Heart right ventricle (tissue), 16 donors: Measurements from ENCODE around the gene ZNF19. TPM values are rescaled to one million over a fixed set of nuclear protein-coding genes. Genes with fewer than 3 reads are reported as not detected.

Experiments
- ATAC-seq, 8 donors: fragments of 200-7000 bp; cut with Tn5 transposase; one replicate each; pipeline ENCODE4 v1.9.1; 2020; ENCODE audit warnings: mild to moderate bottlenecking in 8 of 8, moderate library complexity in 8 of 8, moderate number of reproducible peaks in 1 of 8
- DNase-seq, 2 donors: peaks; one replicate each; pipeline ENCODE4 v3.0.0-alpha.2; 2020
- H3K27ac ChIP-seq, 10 donors: fragments of 200-600 bp; sonication (generic) in 2 of 10; one replicate each; pipeline versions ENCODE4 v1.5.0 to v1.8.0; 2020 to 2022; ENCODE audit warnings: mild to moderate bottlenecking in 3 of 10
- H3K27me3 ChIP-seq, 7 donors: fragments of 200-600 bp; one replicate each; pipeline ENCODE4 v1.8.0; 2021 to 2022; ENCODE audit warnings: mild to moderate bottlenecking in 2 of 7
- H3K36me3 ChIP-seq, 9 donors: fragments of 200-600 bp; sonication (generic) in 1 of 9; one replicate each; pipeline versions ENCODE4 v1.5.0 to v1.8.0; 2020 to 2022; ENCODE audit warnings: mild to moderate bottlenecking in 2 of 9
- H3K4me1 ChIP-seq, 9 donors: fragments of 200-600 bp; sonication (generic) in 1 of 9; one replicate each; pipeline versions ENCODE4 v1.5.0 to v1.8.0; 2020 to 2022; ENCODE audit warnings: mild to moderate bottlenecking in 4 of 9
- H3K4me3 ChIP-seq, 10 donors: fragments of 200-600 bp; sonication (generic) in 2 of 10; one replicate each; pipeline versions ENCODE4 v1.5.0 to v1.8.0; 2020 to 2022; ENCODE audit warnings: mild to moderate bottlenecking in 7 of 10, moderate library complexity in 2 of 10
- H3K9me3 ChIP-seq, 11 donors: fragments of 200-600 bp in 10 of 11; sonication (generic) in 2 of 11; one replicate each; pipeline versions ENCODE4 v1.5.0 to v1.8.0; 2013 to 2022; ENCODE audit warnings: mild to moderate bottlenecking in 2 of 11, control low read depth in 1 of 11, moderate library complexity in 1 of 11
- CTCF ChIP-seq, 9 donors: fragments of 200-600 bp; sonication (generic) in 2 of 9; IDR thresholded peaks; one replicate each; pipeline versions ENCODE4 v1.5.0 to v1.8.0; 2021 to 2022; ENCODE audit warnings: antibody characterized with exemption in 9 of 9, mild to moderate bottlenecking in 5 of 9, moderate library complexity in 1 of 9
- WGBS, 2 donors: extraction: QIAGEN DNeasy Blood & Tissue Kit; methylation state at CpG; one replicate each; pipeline ENCODE4 v1.1.7; 2013; ENCODE audit warnings: inconsistent platforms in 1 of 2; 5-methylcytosine and 5-hydroxymethylcytosine counted together
- intact Hi-C, 10 donors: fragments of 100-400 bp; cut with DNase I; formaldehyde crosslinking; loops; one replicate each; pipeline versions ENCODE4 v1.11.1 to v1.14.2; 2022
- polyA plus RNA-seq, 2 donors: library from polyadenylated mRNA; stranded (reverse); fragments of 200-250 nt; gene quantifications; one replicate each; pipeline ENCODE4 v1.2.3, GENCODE V29; 2013
- total RNA-seq, 10 donors: library from RNA; stranded (reverse); fragmentation: NEBNext Ultra II Directional in 3 of 10; extraction: Animal tissue kit (Norgen Biotek cat#: 25700) in 3 of 10; gene quantifications; one replicate each; pipeline versions ENCODE4 v1.2.1 to v1.2.4, GENCODE V29; 2021 to 2023
- donor health status: Arrhythmogenic right ventricular cardiomyopathy.
- donor health status: ischemic (EF 13 %, LVEDD 7.1; RV severe dilation, severe dysfunction).
- donor health status: healthy with polysubstance abuse.
- donor health status: DM: no; HTN: yes; CAD: no.
- donor health status: DM: no; HTN: no; CAD: no.
- donor health status: ischemic (EF 25% LVEDD 6.9; RV normal size, moderate dysfunction).
- donor health status: ischemic (EF 25% LVEDD 5.7; RV mildly dilated, moderate dysfunction).
- donor health status: healthy.
- donor health status: DM: yes; HTN: yes; CAD: no.
- donor health status: Ischemic cardiomyopathy.
- donor health status: ischemic (EF 35%, LVEDD 5.7; RV mildly dilated, moderate dysfunction).
- donor health status: nonischemic (EF 11% LVEDD 7.7; RV severe dilation, severe dysfunction).
- donor health status: DM: yes; HTN: yes; CAD: no.
- donor health status: PGD.
- donor health status: ischemic (EF 29% LVEDD 5.4; RV normal size, mild dysfunction).
- donor health status: nonischemic (EF 23%, LVEDD 6.1; RV moderate dilation, normal function).

Gene ZNF19
- total and polyA plus RNA-seq, 12 donors: 0.59 to 3.4 (median 1.5) TPM

DNA sequence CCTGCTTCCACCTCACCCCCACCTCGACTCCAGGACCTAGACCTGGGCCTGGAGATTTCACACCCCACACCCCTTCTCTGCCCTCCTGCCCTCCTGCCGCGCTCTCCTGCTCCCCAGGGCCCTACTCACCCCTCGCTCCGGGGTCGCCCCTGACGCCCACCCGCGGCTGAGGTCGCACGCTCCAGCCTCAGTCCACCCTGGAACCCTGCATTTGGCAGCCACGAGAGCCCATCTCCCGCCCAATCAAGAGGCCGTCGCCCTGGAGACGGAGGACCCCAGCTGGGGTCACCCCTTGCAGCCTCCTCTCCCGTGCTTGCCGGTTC is 63.4 kb downstream of the ZNF19 start:
- 2 to 6% methylated on average over 18 of the region's 18 CpGs for WGBS, 2 donors
- H3K36me3 ChIP-seq: no peaks in the 10 kb centered on the region
- H3K27ac ChIP-seq: no peak overlapping the region
- no peaks in the 10 kb centered on the region for H3K4me1 ChIP-seq
- H3K27me3 ChIP-seq: peaks cover 7 to 70% (median 50%) of the 10 kb centered on the region in 7 donors
- ATAC-seq (no peak), DNase-seq (no peak)
- peaks cover 0 to 19% (median 0%) of the 10 kb centered on the region in 11 donors for H3K9me3 ChIP-seq
- no peak for TF ChIP-seq CTCF (IDR thresholded peaks at IDR 0.05)
- intact Hi-C loops: no loop called here
- no peak overlapping the region for H3K4me3 ChIP-seq

GRCh38 chr16:71424626-71425025 is 64.5 kb downstream of the ZNF19 start:
- 61 to 69% methylated on average over 6 of the region's 6 CpGs for WGBS, 2 donors
- H3K4me3 ChIP-seq: no peak overlapping the region
- H3K27me3 ChIP-seq: peaks cover 7 to 66% (median 40%) of the 10 kb centered on the region in 7 donors

GRCh38 chr16:71423865-71424264 is 65.3 kb downstream of the ZNF19 start:
- Histone ChIP-seq H3K27ac (no peak overlapping the region), H3K27me3 (peaks cover 7 to 59% (median 40%) of the 10 kb centered on the region in 7 donors), H3K4me3 (no peak overlapping the region), H3K36me3 (no peaks in the 10 kb centered on the region), H3K9me3 (peaks cover 0 to 18% (median 0%) of the 10 kb centered on the region in 11 donors), H3K4me1 (no peaks in the 10 kb centered on the region)
- WGBS, 2 donors: 75 to 86% methylated on average over 7 of the region's 7 CpGs
- ATAC-seq (no peak), DNase-seq (no peak)
- intact Hi-C loops: no loop called here
- no peak for TF ChIP-seq CTCF (IDR thresholded peaks at IDR 0.05)

More at GRCh38 chr16:71424626-71425025, 64.5 kb downstream of the ZNF19 start:
- intact Hi-C loops: no loop called here
- Histone ChIP-seq H3K4me1 (no peaks in the 10 kb centered on the region), H3K27ac (no peak overlapping the region), H3K36me3 (no peaks in the 10 kb centered on the region), H3K9me3 (peaks cover 0 to 23% (median 0%) of the 10 kb centered on the region in 11 donors)
- no peak for ATAC-seq
- TF ChIP-seq CTCF (IDR thresholded peaks at IDR 0.05): no peak
- DNase-seq: no peak

Other genes starting within 250 kb of the ZNF19 start
- gene CMTR2, start 199.9 kb downstream of the ZNF19 start, total RNA-seq: 10 to 100 TPM in 4 of 10 donors, 1 to 10 TPM in 6; 5.6 to 11.6 (median 9.3) TPM
- 1 to 10 TPM; 2.7 to 4.6 TPM for gene CMTR2, start 199.9 kb downstream of the ZNF19 start, polyA plus RNA-seq
- 1 to 10 TPM in 5 of 10 donors, under 1 TPM in 2, not detected in 3; 0.16 to 3.7 (median 1.2) TPM for gene CALB2, start 130.6 kb downstream of the ZNF19 start, total RNA-seq
- 1 to 10 TPM in 1 of 2 donors, under 1 TPM in 1; 0.66 to 1.3 TPM for gene CALB2, start 130.6 kb downstream of the ZNF19 start, polyA plus RNA-seq
- not detected for gene TLE7, start 47.3 kb downstream of the ZNF19 start, total RNA-seq
- not detected for gene TLE7, start 47.3 kb downstream of the ZNF19 start, polyA plus RNA-seq
- 1 to 10 TPM; 4.7 to 6.9 (median 5.8) TPM for gene ZNF23, start 27.1 kb downstream of the ZNF19 start, total RNA-seq
- 10 to 100 TPM in 1 of 2 donors, 1 to 10 TPM in 1; 3.7 to 12.4 TPM for gene ZNF23, start 27.1 kb downstream of the ZNF19 start, polyA plus RNA-seq
- gene CHST4, start 37.1 kb upstream of the ZNF19 start, total RNA-seq: under 1 TPM in 1 of 10 donors, not detected in 9; 0.09 TPM
- gene CHST4, start 37.1 kb upstream of the ZNF19 start, polyA plus RNA-seq: not detected
- not detected for gene TAT, start 87.8 kb upstream of the ZNF19 start, total RNA-seq
- not detected for gene TAT, start 87.8 kb upstream of the ZNF19 start, polyA plus RNA-seq
- not detected for gene MARVELD3, start 136.9 kb upstream of the ZNF19 start, total RNA-seq
- under 1 TPM in 1 of 2 donors, not detected in 1; 0.01 TPM for gene MARVELD3, start 136.9 kb upstream of the ZNF19 start, polyA plus RNA-seq
- 1 to 10 TPM; 1.9 to 5.3 (median 3.4) TPM for gene PHLPP2, start 235.4 kb upstream of the ZNF19 start, total RNA-seq
- gene PHLPP2, start 235.4 kb upstream of the ZNF19 start, polyA plus RNA-seq: 1 to 10 TPM in 1 of 2 donors, under 1 TPM in 1; 0.77 to 1.7 TPM